HG02840 (cell line): Measurements from ENCODE around the gene NAV3.

Source experiments
- ATAC-seq: cut with Tn5 transposase; IDR thresholded peaks from one replicate; pipeline ENCODE4 v1.9.1; 2021; ENCODE audit warnings: mild to moderate bottlenecking, moderate library complexity, moderate number of reproducible peaks; ENCODE audit not compliant: unreplicated experiment, low FRiP score

NAV3 gene

DNA sequence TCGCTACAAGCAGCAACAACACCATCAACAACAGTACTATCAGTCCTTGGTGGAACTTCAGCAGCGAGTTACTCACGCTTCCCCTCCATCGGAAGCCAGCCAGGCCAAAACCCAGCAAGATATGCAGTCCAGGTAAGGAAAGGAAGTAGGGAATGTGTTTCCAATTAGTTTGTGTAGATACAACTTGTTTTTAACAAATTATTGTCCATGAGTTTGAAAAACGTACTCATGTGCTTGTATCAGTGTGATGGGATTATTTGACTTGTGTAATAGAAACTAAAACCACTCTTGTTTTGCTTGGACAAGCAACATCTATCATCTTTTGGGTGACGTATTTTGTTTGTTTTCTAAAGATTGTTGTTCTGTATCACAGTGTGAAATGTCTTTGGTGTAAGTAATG, 137.9 kb downstream of the NAV3 start:
- no peak for ATAC-seq

DNA sequence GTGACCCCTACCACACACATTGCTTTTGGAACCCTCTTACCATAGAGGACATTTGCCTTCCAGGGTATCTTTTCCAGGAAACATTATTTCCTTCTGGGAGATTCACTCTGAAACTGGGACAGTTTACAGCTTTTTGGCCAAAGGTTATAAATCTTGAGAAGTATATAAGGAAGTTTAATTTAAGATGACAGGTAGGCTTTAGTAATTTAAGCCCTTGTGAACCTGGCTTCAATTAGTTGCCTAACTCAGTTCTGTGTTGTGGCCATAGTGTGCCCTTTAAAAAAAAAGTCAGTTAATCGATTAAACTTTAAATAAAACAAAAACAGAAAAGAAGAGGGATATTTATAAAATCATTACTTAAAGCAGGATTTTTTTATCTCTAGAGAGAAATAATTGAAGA, 142.9 kb downstream of the NAV3 start:
- no peak for ATAC-seq

DNA sequence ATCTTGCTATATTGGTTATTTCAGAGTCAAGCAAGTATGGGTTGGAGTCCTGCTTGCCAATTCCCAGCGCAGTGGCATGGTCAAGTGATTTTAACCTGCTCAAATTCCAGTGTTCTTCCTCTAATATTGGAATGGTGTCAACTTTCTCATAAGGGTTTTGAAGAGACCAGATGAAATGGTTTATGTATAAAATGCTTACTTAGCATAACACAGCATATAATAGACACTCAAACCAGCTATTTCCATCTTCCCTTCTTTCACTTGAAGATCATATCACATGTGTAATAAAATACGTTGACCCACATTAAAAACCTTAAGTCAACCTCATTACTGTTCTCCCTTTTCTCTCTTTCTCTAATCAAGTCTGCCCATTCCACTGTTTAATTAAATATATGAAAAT, 144.0 kb downstream of the NAV3 start:
- no peak for ATAC-seq

DNA sequence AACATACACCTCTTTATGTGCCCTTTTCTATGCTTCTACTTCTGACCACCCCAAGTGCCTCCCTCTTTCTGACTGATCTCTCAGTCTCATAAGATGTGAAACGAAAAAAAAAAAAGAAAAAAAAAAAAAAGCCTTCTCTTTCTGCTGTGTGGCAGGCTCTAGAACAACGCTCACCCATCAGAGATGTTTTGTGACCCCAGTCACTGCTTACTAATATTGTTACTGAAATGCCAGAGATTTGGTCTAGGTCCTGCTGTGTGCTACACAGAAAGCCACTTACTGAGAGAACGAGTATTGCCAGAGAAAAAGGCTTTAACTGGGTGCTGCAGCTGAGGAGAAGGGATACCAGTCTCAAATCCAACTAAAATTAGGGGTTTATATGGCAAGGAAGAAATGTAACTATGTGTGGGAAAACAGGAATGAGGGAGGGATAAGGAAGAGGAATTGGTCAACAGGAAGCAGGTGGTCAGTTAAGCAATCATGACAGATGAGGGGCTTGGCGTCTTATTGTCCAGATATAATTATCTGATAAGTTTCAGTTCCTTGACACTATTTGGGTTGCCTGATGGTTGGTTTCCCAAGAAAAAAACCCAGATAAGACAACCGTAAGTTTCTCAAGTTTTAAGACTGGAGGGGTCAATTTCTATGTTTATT, 149.0 kb downstream of the NAV3 start:
- ATAC-seq: no peak

DNA sequence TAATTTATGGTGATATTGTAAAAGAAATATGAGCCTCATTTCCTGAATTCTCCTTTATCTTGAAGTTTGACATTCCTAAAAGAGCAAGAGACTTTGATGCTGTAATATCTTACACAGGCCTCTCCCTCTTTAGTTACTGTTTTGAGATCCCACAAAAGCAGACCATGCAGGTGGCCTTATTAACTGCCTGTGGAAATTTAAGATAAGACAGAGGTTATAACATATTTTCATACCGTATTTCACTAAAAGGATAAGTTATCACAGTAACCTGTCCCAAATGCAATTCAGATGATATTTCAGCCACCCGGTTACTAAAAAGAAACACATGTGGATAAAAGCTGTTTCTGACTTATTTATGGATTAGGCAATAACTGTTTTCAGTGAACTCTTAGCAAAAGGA, 150.1 kb downstream of the NAV3 start:
- no peak for ATAC-seq

DNA sequence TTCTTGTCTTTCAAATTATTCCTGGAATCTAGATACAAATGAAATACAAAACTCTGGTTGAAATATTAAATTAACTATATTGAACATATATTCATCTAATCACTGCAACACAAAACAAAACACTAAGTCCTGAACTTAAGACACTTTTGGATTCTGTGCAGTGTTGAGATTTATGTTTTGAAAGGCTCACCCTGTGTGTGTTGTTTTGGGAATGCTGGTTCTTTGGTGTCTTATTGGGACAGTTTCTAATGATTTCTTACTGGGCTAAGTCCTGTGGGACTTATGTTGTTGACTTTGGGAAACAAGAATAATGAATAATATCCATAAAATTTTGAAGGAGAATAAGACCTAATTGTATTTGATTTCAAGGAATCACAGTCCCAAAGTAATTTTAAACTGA, 153.2 kb downstream of the NAV3 start:
- no peak for ATAC-seq

DNA sequence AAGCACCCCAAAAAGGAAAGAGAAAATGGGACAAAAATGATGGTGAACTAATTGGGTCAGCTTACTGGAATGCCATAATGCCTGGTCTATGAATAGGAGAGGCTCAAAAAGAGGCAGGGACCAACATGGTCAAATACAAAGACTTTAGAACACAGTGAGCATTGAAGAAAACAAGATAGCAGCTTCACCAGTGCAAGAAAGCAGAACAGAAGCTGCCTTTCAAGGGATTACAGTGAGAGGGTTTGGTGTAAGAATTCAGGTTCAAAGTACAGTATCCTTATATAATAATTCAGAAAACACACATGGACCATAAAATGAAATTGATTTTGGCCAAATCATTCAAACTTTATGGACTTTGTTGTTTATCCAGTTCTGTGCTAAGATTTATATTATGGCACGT, 162.1 kb downstream of the NAV3 start:
- no peak for ATAC-seq

DNA sequence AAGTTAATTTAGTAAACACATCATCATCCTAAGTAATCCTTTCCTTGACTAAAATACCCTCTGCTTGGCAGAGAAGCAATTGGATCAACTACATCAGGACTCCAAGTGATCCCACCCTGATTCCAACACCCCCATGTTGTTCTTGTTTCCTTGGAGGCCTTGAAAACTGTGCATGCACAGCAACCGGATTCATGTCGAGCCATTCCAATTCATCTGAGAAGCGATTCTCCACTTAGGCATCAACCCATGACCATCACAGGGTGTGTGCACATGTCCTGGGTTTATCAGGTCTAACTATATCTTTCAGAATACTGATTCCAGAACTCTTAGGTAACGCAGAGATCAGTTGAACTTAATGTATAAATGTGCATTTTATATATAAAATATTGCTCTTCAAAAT, 163.0 kb downstream of the NAV3 start:
- no peak for ATAC-seq

DNA sequence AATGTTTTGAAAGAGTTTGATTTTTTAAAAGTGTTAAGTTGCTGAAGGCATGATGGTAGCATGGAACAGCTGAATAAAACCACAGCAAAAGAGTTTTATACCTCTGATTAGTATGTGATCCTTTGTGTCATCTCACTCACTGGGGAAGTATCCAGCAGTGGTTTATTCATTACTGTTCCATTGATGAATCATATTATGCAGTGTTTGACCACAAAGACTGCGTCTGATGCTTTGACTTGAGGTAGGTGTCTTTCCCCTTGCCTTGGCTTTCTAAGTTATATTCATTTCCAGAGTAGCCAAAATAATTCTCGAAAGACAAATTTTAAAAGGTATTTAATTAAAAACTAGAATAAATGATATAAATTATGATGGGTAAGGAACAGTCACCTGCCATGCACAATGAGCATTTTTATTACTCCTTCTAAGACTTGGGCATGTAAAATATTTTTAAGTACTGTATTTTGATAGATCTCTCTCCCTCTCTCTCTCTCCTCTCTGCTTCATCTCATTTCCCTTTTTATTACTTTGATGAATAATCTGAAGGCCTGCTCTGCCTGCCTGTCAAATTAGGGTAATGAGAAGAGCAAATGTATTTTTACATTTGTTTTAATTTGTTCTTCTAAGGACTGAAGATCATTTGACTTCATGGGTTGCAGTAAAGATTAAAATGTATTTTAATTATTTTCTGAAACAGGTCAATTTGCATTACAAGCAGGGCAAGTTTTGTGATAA, 164.9 kb downstream of the NAV3 start:
- ATAC-seq: peak; percentile 90

DNA sequence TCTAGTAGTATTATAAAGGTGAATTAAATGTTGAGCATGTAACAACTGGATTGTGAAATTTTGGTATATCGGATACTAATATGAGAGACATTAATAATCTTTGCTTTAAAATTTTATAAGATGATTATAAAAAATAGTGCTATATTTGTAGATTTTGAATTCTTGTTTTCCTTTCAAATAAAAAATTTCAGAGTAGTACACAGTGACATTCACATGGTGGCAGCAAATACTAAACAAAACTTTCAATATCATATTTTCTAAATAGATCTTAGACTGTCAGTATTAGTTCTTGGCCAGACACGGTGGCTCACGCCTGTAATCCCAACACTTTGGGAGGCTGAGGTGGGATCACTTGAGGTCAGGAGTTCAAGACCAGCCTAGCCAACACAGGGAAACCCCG, 166.0 kb downstream of the NAV3 start:
- no peak for ATAC-seq

DNA sequence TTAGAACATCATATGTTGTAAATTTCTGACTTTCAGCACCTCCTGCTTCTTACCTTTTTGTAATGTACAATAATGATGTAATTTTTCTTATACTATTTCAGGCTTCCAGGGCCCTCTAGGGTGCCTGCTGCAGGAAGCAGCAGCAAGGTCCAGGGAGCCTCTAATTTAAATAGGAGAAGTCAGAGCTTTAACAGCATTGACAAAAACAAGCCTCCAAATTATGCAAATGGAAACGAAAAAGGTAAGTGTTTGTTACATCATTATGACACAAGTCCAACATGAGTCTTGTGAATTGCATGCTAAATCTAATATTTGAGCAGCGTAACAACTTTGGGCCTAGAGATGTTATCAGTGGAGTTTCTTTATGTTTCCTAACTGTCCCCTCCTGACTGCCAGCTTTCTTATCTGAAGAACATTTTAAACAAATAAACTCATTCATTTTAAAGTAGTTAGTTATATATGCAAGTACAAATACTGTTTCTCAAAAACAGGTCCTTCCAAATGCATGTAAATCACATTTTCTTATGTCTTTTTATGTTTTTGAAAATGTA, 167.6 kb downstream of the NAV3 start:
- no peak for ATAC-seq

DNA sequence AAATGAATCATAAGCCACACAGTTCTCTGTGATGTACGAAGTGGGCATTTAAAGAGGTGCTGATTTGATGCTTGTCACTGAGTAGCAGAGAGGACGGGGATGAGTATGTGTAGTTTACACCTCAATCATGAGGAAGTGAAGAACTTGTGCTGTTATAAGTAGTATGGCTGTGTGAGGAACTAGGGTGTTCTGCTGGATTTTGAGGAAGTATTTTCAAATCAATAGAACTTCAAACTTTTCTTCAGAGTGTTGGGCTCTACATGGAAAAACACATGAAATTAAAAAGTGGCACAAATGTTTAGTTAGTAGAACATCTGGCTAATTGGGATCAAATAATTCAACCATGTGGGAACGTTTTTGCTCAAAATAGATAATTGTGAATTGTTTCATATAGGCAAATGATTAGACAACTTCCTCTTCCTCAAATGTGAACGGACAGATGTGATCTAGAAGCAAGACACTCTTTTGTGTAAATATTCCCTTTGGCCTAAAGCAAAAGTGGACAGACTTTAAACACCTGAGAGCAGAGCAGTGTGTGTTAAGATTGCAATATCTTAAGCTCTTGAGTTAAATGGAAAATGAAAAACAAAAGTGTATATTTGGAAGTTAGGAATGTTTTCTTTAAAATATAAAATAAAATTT, 168.5 kb downstream of the NAV3 start:
- ATAC-seq: peak; percentile 71

DNA sequence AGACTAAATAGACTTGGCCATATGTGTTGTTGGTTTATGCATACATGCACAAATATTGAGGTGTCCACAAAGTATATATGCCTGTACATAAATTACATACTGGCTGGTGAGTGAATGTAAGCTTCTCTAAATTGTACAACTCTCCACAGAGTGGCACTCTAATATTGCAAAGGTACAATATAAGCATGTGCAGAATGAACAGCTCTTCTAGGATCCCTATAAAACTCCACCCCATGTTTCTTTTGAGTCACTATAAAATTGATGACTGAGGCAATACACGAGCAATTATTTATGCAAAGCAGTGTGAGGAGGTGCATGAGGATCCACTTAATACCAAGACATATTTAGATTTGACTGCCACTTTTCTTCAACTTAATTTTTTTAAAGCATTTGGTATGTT, 172.2 kb downstream of the NAV3 start:
- no peak for ATAC-seq

DNA sequence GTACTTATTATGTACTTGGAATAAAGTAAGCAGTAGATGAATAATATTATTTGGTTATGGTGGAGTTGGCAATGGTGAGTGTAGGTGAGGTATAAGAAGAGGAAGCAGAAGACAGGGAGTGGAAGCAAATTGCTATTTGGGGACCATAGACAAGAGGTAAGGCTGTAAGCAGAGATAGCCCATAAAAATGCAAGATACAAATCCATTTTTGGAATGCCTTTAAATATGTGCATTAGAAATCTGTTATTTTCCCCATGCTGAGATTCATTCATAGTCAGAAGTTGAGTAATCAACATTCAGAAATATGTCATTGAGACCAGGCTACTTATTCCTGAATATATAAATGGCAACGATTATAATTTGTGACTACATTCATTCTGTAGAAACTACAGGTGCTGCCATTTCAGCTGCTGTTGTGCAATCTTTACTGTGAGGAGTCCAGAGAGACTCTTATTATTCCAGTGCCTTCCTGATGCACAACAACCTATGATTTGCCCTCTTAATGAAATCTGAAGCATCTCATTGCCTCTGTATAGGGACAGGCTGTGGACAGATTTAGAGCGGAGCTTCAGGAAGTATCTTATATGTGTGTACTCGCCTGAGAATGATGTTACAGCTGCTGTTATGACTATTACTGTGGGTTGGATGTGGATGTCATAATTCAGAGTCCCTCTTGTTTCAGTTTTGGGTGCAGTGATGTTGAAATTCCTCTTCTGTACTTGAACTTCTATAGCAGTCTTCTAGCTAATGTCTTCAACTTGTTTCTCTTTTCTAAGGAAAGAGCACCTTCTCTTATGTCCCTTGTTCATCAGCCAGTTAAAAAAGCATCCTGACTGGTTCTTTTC, 173.8 kb downstream of the NAV3 start:
- no peak for ATAC-seq

DNA sequence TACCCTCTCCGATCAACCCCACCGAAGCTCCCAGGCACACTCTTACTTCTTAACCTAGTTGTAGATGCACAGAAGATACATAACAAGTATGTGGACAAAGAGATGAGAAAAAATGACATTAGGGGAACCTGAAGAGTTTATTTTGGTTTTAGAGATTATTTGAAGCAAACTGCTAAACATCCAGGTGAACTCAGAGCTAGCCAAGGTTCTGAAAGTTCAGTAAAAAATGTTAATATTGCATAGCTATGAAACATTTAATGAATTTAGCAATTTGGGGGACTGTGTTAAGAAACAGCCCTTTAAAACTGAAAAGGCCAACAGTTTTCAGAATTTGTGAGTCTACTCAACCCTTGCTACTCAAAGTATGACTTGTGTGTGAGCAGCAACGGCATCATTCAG, 174.4 kb downstream of the NAV3 start:
- no peak for ATAC-seq

DNA sequence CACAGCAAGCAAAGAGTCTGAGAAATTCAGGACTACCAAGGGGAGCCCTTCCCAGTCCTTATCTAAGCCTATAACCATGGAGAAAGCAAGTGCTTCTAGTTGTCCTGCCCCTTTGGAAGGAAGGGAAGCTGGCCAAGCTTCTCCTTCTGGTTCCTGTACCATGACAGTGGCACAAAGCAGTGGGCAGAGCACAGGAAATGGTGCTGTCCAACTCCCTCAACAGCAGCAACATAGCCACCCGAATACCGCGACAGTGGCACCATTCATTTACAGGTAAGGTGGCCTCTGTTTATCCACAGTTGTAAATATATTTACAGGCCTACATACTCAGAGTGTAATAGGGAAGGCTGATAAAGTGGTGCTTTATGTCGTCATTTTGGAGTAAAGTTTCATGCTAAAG, 176.5 kb downstream of the NAV3 start:
- no peak for ATAC-seq

DNA sequence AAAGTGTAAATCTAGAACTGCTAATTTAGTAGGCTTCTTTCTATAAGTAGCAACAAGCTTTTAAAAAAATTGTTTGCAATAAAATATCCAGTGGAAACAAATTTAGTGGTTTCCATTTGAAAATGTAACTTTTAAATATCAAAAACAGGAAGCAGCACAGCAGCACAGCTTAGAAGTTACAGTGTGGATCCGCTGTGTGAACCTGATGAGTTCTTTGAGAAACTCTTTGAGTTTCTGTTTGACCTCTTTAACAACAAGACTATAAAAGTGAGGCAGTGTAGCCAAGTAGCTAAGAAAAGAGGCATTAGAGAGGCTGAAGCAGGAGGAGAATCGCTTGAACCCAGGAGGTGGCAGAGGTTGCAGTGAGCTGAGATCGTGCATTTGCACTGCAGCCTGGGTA, 178.3 kb downstream of the NAV3 start:
- ATAC-seq: no peak

DNA sequence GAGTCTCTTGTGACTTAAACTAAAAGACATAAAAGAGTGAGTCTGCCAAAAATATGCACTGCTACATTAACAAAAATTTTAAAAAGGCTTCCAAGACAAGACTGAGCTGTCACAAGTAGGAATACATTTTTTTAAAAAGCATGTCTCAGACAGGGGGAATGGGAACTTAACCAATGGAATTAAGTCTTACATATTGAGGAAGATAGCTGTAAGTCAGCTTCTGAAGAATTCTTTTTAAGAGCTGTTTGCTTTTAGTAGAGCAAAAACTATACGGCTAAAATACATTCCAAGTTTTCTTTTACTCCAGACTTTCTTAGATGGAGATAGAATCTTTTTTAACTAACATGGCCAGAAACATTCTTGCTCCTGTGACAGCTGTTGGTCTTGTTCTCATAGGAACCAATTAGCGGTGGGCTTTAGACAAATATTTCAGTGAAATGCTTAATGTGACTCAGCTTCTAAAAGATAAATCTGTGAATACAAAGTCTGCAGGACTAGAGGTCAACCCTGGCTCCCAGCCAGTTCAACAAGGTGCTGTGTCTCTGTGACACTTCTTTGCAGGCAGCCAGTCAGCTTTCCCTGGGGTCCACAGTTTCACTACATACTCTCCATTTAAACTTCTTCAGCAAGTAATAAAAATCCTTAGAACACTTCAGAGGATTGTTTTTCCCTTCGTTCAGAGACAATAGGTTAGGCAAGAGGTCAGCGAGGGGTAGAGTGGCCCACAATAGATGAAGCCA, 187.6 kb downstream of the NAV3 start:
- no peak for ATAC-seq

DNA sequence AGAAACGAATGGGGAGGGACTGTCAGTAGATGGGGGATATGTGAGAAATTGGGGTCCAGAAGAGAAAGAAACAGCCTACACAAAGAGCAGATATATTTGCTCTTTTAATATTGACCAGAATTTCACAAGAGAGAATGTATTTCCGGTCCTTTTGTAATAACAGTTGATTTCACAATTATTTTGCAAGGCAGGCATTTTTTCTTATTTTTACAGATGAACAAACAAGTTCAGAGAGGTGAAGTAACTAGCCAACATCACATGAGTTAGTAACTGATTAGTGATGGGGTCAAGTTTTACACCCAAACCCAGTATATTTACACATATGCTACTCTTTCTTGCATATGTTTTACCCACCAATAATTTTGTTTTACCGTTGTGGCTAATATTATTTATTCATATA, 188.2 kb downstream of the NAV3 start:
- ATAC-seq: no peak

DNA sequence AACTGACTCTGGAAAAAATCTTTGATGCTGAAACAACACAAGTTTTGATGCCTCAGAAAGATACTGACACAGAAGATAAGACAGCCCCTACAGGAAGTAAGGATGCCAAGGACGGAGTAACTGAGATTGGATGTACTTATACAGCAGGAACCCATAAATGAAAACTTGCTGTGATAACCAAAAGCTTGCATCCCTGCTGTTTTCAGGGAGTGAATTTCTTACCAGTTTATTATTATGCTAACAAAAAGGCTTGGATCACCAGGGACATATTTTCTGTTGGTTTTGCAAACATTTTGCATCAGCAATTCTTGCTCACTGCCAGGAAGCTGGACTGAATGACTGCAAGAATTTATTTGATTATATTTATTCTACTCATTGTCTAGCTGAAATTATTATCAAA, 197.7 kb downstream of the NAV3 start:
- no peak for ATAC-seq
